Astrocyte of the hippocampus (primary cell): ENCODE data around the gene KIAA1217.
"Not testable (repeated sequence)": the region's sequence is repeated elsewhere in the genome, so short reads cannot be mapped to it uniquely, and the experiment has no call there.

Experiments used
- DNase-seq: peaks from one replicate; pipeline ENCODE4 v3.0.0; 2011; ENCODE audit warnings: low read depth, low spot score

The KIAA1217 gene

GRCh38 chr10:24292304-24293293, 83.7 kb downstream of the KIAA1217 start:
- DNase-seq, result no peak

GRCh38 chr10:24299578-24300260, 90.8 kb downstream of the KIAA1217 start:
- DNase-seq, result peak; percentile 61

- DNase-seq, result no peak
Observed at GRCh38 chr10:24303522-24304310, 94.8 kb downstream of the KIAA1217 start.

GRCh38 chr10:24305551-24306506, 96.9 kb downstream of the KIAA1217 start:
- peak; percentile 41 for DNase-seq

GRCh38 chr10:24306507-24306875, 97.6 kb downstream of the KIAA1217 start:
- DNase-seq, result no peak

- peak; percentile 12 for DNase-seq
Observed at GRCh38 chr10:24307116-24307515, 98.2 kb downstream of the KIAA1217 start.

GRCh38 chr10:24307696-24308485, 99.0 kb downstream of the KIAA1217 start:
- DNase-seq, result peak; percentile 91

- peak; percentile 19 for DNase-seq
Observed at GRCh38 chr10:24310104-24310503, 101.2 kb downstream of the KIAA1217 start.

GRCh38 chr10:24311888-24312287, 103.0 kb downstream of the KIAA1217 start:
- DNase-seq, result no peak

- no peak for DNase-seq
Observed at GRCh38 chr10:24313283-24313682, 104.3 kb downstream of the KIAA1217 start.

- DNase-seq, result no peak
Observed at GRCh38 chr10:24315211-24315610, 106.3 kb downstream of the KIAA1217 start.

- peak; percentile 24 for DNase-seq
Observed at GRCh38 chr10:24318517-24318916, 109.6 kb downstream of the KIAA1217 start.

GRCh38 chr10:24320373-24320772, 111.4 kb downstream of the KIAA1217 start:
- DNase-seq, result no peak

- no peak for DNase-seq
Observed at GRCh38 chr10:24324651-24325050, 115.7 kb downstream of the KIAA1217 start.

- DNase-seq, result peak; percentile 83
Observed at GRCh38 chr10:24331457-24331856, 122.5 kb downstream of the KIAA1217 start.

GRCh38 chr10:24333736-24334135, 124.8 kb downstream of the KIAA1217 start:
- no peak for DNase-seq

- no peak for DNase-seq
Observed at GRCh38 chr10:24334279-24334939, 125.5 kb downstream of the KIAA1217 start.

- not testable (repeated sequence) for DNase-seq
Observed at GRCh38 chr10:24337723-24338122, 128.8 kb downstream of the KIAA1217 start.

GRCh38 chr10:24339387-24339786, 130.4 kb downstream of the KIAA1217 start:
- no peak for DNase-seq
